Upper lobe of right lung (tissue), 1 donor: Measurements from ENCODE around the gene POLD3. TPM values are rescaled to one million over a fixed set of nuclear protein-coding genes. Genes with fewer than 3 reads are reported as not detected.
"Not testable (repeated sequence)": the region's sequence is repeated elsewhere in the genome, so short reads cannot be mapped to it uniquely, and the experiment has no call there.

Source experiments
- ATAC-seq: fragments of 200-7000 bp; cut with Tn5 transposase; one replicate; pipeline ENCODE4 v1.9.1; 2020; ENCODE audit warnings: mild to moderate bottlenecking, moderate library complexity
- DNase-seq: peaks from one replicate; pipeline ENCODE4 v3.0.0-alpha.2; 2020
- H3K27ac ChIP-seq: fragments of 200-600 bp; one replicate; pipeline ENCODE4 v1.8.0; 2022
- H3K27me3 ChIP-seq: fragments of 200-600 bp; one replicate; pipeline ENCODE4 v1.8.0; 2022; ENCODE audit warnings: mild to moderate bottlenecking
- H3K36me3 ChIP-seq: fragments of 200-600 bp; one replicate; pipeline ENCODE4 v1.8.0; 2022
- H3K4me1 ChIP-seq: fragments of 200-600 bp; one replicate; pipeline ENCODE4 v1.8.0; 2022
- H3K4me3 ChIP-seq: fragments of 200-600 bp; one replicate; pipeline ENCODE4 v1.8.0; 2022; ENCODE audit warnings: mild to moderate bottlenecking
- H3K9me3 ChIP-seq: fragments of 200-600 bp; one replicate; pipeline ENCODE4 v1.8.0; 2022
- CTCF ChIP-seq: fragments of 200-600 bp; IDR thresholded peaks from one replicate; pipeline ENCODE4 v1.8.0; 2022; ENCODE audit warnings: antibody characterized with exemption
- intact Hi-C: fragments of 100-400 bp; cut with DNase I; formaldehyde crosslinking; loops from one replicate; pipeline ENCODE4 v1.11.0; 2022
- total RNA-seq: library from RNA; stranded (reverse); fragmentation: NEBNext Ultra II Directional; extraction: Animal tissue kit (Norgen Biotek cat#: 25700); gene quantifications from one replicate; pipeline ENCODE4 v1.2.1, GENCODE V29; 2021
- donor health status: DM: no; HTN: yes; CAD: no; lungs with severe emphysema.

Gene POLD3
- total RNA-seq, 1 donor from 2014 or later: 16.7 TPM

GRCh38 chr11:74577181-74577580 lies 15.2 kb upstream of the POLD3 start:
- intact Hi-C loops: no loop called here
- no peak overlapping the region for H3K4me3 ChIP-seq
- ATAC-seq: no peak

GRCh38 chr11:74577624-74578396 lies 14.6 kb upstream of the POLD3 start:
- no peaks in the 10 kb centered on the region for H3K4me1 ChIP-seq
- H3K36me3 ChIP-seq: no peaks in the 10 kb centered on the region
- no peak for TF ChIP-seq CTCF
- no peaks in the 10 kb centered on the region for H3K27me3 ChIP-seq
- no peaks in the 10 kb centered on the region for H3K9me3 ChIP-seq
- no peak overlapping the region for H3K27ac ChIP-seq
- ATAC-seq (no peak), DNase-seq (no peak)
- intact Hi-C loops: no loop called here
- no peak overlapping the region for H3K4me3 ChIP-seq

More at GRCh38 chr11:74577181-74577580, 15.2 kb upstream of the POLD3 start:
- H3K36me3 ChIP-seq: no peaks in the 10 kb centered on the region
- no peak for DNase-seq
- H3K27ac ChIP-seq: no peak overlapping the region
- H3K27me3 ChIP-seq: no peaks in the 10 kb centered on the region
- H3K9me3 ChIP-seq: no peaks in the 10 kb centered on the region
- H3K4me1 ChIP-seq: no peaks in the 10 kb centered on the region
- TF ChIP-seq CTCF: no peak

GRCh38 chr11:74579577-74580270 lies 12.7 kb upstream of the POLD3 start:
- H3K27me3 ChIP-seq: no peaks in the 10 kb centered on the region
- DNase-seq (no peak), ATAC-seq (no peak)
- H3K27ac ChIP-seq: no peak overlapping the region
- intact Hi-C loops: no loop called here
- no peak for TF ChIP-seq CTCF
- H3K4me1 ChIP-seq: no peaks in the 10 kb centered on the region
- H3K4me3 ChIP-seq: no peak overlapping the region
- no peaks in the 10 kb centered on the region for H3K36me3 ChIP-seq
- H3K9me3 ChIP-seq: no peaks in the 10 kb centered on the region

- DNase-seq (no peak), ATAC-seq (no peak)
- H3K4me3 ChIP-seq: no peak overlapping the region
- no peaks in the 10 kb centered on the region for H3K27me3 ChIP-seq
- no peak for TF ChIP-seq CTCF
- intact Hi-C loops: no loop called here
- H3K36me3 ChIP-seq: no peaks in the 10 kb centered on the region
- no peaks in the 10 kb centered on the region for H3K9me3 ChIP-seq
- H3K27ac ChIP-seq: peak overlapping the region; percentile 66
- H3K4me1 ChIP-seq: no peaks in the 10 kb centered on the region
Observed at GRCh38 chr11:74581954-74582547, 10.3 kb upstream of the POLD3 start.

GRCh38 chr11:74583024-74583624 lies 9.3 kb upstream of the POLD3 start:
- Histone ChIP-seq H3K9me3 (no peaks in the 10 kb centered on the region), H3K27me3 (no peaks in the 10 kb centered on the region), H3K36me3 (no peaks in the 10 kb centered on the region), H3K4me1 (no peaks in the 10 kb centered on the region), H3K27ac (no peak overlapping the region), H3K4me3 (no peak overlapping the region)
- TF ChIP-seq CTCF: no peak
- no peak for ATAC-seq
- no peak for DNase-seq
- intact Hi-C loops: no loop called here

GRCh38 chr11:74590492-74590891 lies 1.9 kb upstream of the POLD3 start:
- ATAC-seq, H3K27me3 ChIP-seq, H3K27ac ChIP-seq, H3K9me3 ChIP-seq, H3K4me3 ChIP-seq, DNase-seq, H3K36me3 ChIP-seq, intact Hi-C loops: not testable (repeated sequence)
- peaks cover 13% of the 10 kb centered on the region for H3K4me1 ChIP-seq
